HG03159 (cell line): Measurements from ENCODE around the gene NCKAP5.

ENCODE experiments used
- ATAC-seq: cut with Tn5 transposase; IDR thresholded peaks from one replicate; pipeline ENCODE4 v1.9.1; 2021; ENCODE audit warnings: mild to moderate bottlenecking, moderate library complexity; ENCODE audit not compliant: unreplicated experiment

NCKAP5 gene

GRCh38 chr2:133303150-133303549, 265.1 kb downstream of the NCKAP5 start:
- no peak for ATAC-seq

GRCh38 chr2:133296401-133296800, 271.9 kb downstream of the NCKAP5 start:
- ATAC-seq: no peak

DNA sequence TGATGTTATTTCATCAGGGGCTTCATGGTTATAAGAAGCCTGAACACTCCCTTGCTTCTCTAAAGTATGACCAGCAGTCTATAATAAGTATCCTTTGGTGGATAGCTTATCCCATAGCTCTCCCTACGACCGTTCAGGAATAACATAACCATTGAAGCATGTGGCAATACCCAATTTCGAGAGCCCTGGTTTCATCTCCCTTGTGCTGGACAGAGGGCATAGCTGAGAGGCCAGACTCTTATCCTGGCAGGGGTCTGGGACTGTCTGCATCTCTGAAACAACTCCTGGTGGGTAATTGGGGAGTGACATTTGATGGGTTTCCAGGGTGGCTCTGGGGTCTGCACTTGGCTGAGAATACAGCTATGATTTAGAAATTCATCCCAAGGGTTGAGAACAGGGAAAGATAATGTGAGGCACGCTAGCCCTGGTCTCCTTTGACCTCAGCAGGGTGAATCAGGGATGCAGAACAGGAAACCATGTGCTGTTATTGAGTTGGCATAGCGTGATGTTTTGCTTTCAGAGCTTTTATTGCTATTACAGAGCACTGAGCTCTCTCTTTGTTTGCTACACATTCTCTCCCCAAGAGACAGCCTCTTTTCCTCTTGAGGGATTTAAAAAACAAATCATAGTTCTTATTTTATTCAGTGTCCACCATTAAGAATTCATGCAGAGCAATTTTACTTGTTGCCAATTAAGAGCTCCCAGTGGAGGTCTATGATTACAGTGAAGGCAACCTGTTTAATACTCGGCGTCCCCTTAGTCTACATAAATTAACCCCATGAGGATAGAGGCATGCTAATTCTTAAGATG, 274.5 kb downstream of the NCKAP5 start:
- no peak for ATAC-seq

DNA sequence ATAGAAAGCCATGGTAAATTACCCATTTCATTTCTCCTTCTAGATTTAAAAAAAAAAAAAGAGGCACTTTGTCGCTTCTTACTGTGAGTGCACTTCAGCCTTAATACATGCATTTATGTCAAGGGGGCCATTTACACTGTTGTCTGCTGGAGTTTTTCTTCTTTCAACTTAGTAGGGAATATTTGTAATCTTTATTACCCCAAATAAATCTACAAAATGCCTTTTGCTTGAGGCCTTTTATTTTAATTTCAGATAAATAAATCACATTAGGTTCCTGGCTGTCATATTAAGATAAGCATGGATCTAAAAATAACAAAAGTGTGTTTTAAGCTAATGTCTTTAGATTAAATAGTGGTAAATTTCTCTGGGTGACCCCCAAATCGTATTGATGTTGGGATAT, 276.0 kb downstream of the NCKAP5 start:
- ATAC-seq: no peak

GRCh38 chr2:133287709-133288108, 280.6 kb downstream of the NCKAP5 start:
- no peak for ATAC-seq

- ATAC-seq: no peak
These were observed 281.8 kb downstream of the NCKAP5 start for GRCh38 chr2:133286326-133286922.

- no peak for ATAC-seq
These were observed 295.2 kb downstream of the NCKAP5 start for GRCh38 chr2:133273031-133273430.

DNA sequence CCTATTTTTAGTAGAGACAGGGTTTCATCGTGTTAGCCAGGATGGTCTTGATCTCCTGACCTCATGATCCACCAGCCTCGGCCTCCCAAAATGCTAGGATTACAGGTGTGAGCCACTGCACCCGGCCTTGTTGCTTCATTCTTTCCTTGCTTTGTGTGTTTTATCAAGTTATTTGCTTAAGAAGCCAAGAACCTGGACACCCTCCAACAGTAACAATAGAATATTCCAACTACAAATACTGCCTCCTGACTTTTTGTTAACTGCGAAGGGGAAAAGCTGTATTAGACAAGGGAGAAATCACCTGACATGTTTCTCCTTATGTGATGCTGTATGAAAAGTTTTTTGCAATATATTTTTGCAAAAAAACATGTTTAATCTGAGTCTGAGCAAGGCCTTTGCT, 297.2 kb downstream of the NCKAP5 start:
- no peak for ATAC-seq

GRCh38 chr2:133270550-133270949, 297.7 kb downstream of the NCKAP5 start:
- no peak for ATAC-seq

DNA sequence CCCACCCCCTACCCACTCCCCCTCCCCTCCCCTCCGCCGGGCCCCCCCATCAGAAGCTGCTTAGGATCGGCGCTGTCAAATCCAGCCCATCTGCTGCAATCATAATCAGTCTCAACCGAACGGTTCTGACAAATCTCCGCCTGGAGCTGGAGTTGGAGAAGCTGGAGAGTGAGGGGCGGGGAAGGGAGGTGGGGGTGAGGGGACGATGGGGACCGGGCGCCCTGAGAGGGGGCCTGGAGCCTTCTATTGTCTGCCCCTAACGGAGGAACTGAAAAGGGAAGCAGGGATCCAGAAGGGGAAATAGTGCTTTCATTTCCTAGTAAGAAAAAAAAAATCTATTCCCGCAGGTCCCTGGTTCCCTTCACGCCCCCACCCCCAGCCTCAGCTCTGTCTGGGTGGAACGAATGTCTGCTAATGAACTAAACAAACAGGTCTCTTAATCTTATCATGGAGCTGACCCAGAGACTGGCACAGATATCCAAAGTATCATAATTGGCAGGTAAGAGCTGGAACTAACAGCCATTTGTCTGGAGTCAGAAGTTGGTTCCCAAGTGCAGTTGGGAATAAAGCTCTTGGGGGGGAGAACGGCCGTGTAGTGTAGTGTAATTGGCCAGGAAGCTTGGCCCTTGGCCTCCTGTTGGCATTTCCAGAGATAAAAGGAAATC, 301.2 kb downstream of the NCKAP5 start:
- no peak for ATAC-seq

DNA sequence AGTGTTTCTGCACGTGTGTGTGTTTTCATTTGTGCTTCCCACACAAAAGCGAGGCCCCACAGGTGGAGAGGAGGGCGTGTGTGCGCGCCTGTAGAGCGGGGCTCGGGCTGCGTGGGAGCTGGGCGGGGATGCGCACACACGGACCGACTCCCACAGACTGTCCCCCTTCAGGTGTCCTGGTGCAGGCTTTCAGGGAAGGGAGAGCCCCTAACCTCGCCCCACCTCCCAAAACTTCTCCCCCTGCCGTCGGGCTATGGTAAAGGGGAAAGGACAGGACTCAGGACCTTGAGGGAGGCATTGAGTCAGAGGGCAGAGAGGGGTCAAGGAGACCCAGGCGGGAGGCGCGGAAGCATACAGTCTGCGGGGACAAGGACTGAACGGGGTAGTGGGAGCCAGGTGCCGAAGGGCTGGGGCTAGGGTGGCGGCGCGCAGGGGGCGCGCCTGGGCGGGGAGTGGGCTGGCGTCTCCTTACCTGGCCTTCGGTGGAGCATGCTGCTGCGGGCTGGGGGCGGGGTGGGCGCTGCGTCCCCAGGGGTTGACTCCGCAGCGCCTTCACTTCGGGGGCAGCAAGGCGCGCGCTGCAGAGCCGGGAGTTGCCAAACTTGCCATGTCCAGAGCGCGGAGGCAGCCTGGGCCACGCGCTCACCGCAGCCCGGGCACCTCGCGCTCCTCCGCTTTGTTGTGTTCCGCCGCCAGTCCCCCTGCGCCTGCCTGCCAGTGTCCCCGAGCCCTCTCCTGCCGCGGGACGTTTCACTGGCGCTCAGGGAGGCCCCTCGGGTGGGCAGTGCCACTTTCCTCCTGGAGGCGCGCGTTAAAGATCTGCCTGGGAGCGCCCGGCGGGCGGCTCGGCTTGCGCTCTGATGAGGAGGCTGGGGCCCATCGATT, 302.0 kb downstream of the NCKAP5 start:
- no peak for ATAC-seq

GRCh38 chr2:133265432-133265949, 302.8 kb downstream of the NCKAP5 start:
- ATAC-seq: no peak

- ATAC-seq: no peak
These were observed 303.3 kb downstream of the NCKAP5 start for GRCh38 chr2:133264989-133265401.

DNA sequence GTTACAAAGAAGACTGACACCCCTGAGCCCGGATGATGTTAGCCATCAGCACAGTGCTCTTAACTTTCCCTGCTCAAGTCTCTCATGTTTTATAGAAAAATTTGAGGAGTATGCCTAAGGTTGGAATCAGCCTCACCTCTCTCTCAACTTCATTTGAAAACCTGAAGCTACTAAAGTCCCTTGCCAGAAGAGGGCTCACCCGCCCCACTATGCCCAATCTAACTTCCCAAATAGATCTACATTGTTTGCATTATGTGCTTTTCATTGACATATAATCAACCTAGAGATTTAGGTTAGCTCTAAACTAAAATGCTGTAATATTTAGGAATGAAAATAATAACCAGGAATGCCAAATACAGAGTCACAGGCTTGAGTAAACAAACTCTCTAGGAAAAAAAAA, 305.4 kb downstream of the NCKAP5 start:
- no peak for ATAC-seq

GRCh38 chr2:133255360-133255759, 312.9 kb downstream of the NCKAP5 start:
- no peak for ATAC-seq

- ATAC-seq: no peak
These were observed 314.5 kb downstream of the NCKAP5 start for GRCh38 chr2:133253793-133254192.

DNA sequence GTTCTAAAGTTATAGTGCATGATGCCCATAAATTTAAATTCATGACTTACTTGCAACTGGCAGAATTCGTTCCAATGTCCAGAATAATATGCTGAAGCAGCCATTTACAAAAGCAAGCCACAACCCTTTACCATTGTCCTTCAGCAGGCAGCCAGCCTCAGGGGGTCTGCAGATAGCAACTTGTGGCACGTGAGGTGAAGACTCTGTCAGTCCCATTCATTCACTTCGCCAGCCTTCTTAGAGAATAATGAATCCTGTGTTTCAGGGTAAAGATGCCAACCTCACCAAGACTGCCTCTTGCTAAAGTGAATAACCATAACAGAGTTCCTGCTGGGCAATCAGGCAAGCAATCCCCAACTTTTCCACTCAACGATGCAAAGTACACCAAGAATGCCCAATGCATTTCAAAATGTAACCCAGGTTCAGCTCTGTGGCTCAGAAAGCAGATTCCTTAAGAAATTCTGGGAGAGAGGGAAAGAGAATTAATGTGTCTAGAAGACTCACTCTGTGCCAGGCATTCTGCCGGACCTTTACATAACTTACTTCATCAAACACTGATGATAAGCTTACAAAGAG, 315.4 kb downstream of the NCKAP5 start:
- ATAC-seq: no peak

- no peak for ATAC-seq
These were observed 318.9 kb downstream of the NCKAP5 start for GRCh38 chr2:133249362-133249761.

DNA sequence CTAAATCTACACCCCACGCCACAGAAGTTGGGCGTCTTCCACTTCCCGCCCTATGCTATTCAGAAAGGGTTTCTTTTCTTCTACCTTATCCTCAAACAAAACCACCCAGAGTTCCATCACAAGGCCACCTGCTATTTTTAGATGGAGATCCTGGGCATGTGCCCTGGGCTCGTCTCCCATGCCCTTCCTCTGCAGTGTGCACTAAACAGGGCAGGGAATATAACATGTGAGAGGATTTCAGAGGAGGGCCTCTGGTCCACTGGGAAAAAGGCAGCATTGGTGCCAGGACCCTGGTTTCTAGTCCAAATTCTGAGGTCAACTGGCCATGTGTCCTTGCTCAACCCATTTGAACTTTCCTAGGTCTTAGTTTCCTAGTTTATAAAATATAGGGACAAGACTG, 320.0 kb downstream of the NCKAP5 start:
- ATAC-seq: no peak

- peak; percentile 89 for ATAC-seq
These were observed 320.6 kb downstream of the NCKAP5 start for GRCh38 chr2:133247631-133248030.

GRCh38 chr2:133241224-133241571, 327.1 kb downstream of the NCKAP5 start:
- no peak for ATAC-seq
